Uterus (tissue), 4 donors: ENCODE data around the gene TRNP1. TPM values are rescaled to one million over a fixed set of nuclear protein-coding genes. Genes with fewer than 3 reads are reported as not detected.

Experiments used
- DNase-seq, 2 donors: peaks; one replicate each; pipeline ENCODE4 v3.0.0-alpha.2; 2019 to 2020
- H3K27ac ChIP-seq, 2 donors: fragments of 200-600 bp; sonication (generic); 1 replicate in 1 of 2; 2 replicates in 1 of 2; pipeline ENCODE4 v1.5.1; 2016 to 2018
- H3K27me3 ChIP-seq, 2 donors: fragments of 200-600 bp; sonication (generic); one replicate each; pipeline ENCODE4 v1.5.1; 2018 to 2019; ENCODE audit warnings: control low read depth in 1 of 2
- H3K36me3 ChIP-seq, 2 donors: fragments of 200-600 bp; sonication (generic); one replicate each; pipeline ENCODE4 v1.5.1; 2019; ENCODE audit warnings: control low read depth in 1 of 2
- H3K4me1 ChIP-seq, 2 donors: fragments of 200-600 bp; sonication (generic); one replicate each; pipeline ENCODE4 v1.5.1; 2018 to 2019; ENCODE audit warnings: control low read depth in 1 of 2
- H3K4me3 ChIP-seq, 2 donors: fragments of 200-600 bp; sonication (generic); 1 replicate in 1 of 2; 2 replicates in 1 of 2; pipeline ENCODE4 v1.5.1; 2018 to 2019; ENCODE audit warnings: mild to moderate bottlenecking in 1 of 2
- H3K9me3 ChIP-seq, 2 donors: fragments of 200-600 bp; sonication (generic); one replicate each; pipeline ENCODE4 v1.5.1; 2019; ENCODE audit warnings: control low read depth in 1 of 2
- POLR2A ChIP-seq, 2 donors: fragments of 450-650 bp; IDR thresholded peaks; one replicate each; pipeline ENCODE4 v1.6.1; 2016; ENCODE audit warnings: antibody characterized with exemption in 2 of 2, mild to moderate bottlenecking in 1 of 2, moderate library complexity in 1 of 2
- intact Hi-C: fragments of 100-400 bp; cut with DNase I; formaldehyde crosslinking; loops from one replicate; pipeline ENCODE4 v1.15.1; 2023; ENCODE audit warnings: low total_unique reads
- total RNA-seq, 4 donors: library from RNA; depleted of rRNA in 3 of 4; stranded (reverse); fragments of >200 nt in 3 of 4; gene quantifications; one replicate each; pipeline versions ENCODE4 v1.1.0 to v1.2.4, GENCODE V29; 2014 to 2023
- TF ChIP-seq, protein P1 (sequence below), 4 experiments: fragments of 200-600 bp in 2 of 4; fragments of 450-650 bp in 2 of 4; sonication (generic) in 2 of 4; IDR thresholded peaks; one replicate each; pipeline ENCODE4 v1.5.1; 2016 to 2019; ENCODE audit warnings: antibody characterized with exemption in 4 of 4, mild to moderate bottlenecking in 2 of 4, moderate library complexity in 1 of 4
- donor health status: DM: yes; HTN: yes; CAD: no.

TRNP1 gene
- total RNA-seq, 4 donors from 2014 or later, result 1.5 to 11.9 (median 7.2) TPM

DNA sequence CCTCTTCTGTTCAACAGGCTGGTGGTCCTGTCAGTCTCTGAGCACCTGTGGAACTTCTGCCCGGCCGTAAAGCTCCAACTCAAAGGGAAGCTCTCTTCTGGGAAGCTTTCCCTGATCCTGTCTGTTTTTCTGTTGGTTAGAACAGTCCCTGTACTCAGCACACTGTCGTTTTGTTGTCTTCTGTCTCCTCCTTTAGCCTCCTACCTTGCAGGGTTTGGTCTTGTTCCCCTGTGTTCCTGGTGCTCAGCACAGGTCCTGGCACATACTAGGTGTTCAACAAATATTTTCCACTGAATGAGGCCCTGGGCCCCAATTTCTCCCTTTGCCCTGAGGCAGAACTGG lies 32.9 kb upstream of the TRNP1 start:
- TF ChIP-seq, protein P1, sequence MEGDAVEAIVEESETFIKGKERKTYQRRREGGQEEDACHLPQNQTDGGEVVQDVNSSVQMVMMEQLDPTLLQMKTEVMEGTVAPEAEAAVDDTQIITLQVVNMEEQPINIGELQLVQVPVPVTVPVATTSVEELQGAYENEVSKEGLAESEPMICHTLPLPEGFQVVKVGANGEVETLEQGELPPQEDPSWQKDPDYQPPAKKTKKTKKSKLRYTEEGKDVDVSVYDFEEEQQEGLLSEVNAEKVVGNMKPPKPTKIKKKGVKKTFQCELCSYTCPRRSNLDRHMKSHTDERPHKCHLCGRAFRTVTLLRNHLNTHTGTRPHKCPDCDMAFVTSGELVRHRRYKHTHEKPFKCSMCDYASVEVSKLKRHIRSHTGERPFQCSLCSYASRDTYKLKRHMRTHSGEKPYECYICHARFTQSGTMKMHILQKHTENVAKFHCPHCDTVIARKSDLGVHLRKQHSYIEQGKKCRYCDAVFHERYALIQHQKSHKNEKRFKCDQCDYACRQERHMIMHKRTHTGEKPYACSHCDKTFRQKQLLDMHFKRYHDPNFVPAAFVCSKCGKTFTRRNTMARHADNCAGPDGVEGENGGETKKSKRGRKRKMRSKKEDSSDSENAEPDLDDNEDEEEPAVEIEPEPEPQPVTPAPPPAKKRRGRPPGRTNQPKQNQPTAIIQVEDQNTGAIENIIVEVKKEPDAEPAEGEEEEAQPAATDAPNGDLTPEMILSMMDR (IDR thresholded peaks at IDR 0.05), result no peak
- no peak for TF ChIP-seq POLR2A (IDR thresholded peaks at IDR 0.05)
- no peaks in the 10 kb centered on the region for H3K36me3 ChIP-seq
- intact Hi-C loops, result no loop called here
- H3K4me3 ChIP-seq, result peak overlapping the region in 1 of 2 donors; percentile 19
- H3K4me1 ChIP-seq, result peaks cover 0 to 9% of the 10 kb centered on the region in 2 donors
- no peak overlapping the region for H3K27ac ChIP-seq
- H3K9me3 ChIP-seq, result no peaks in the 10 kb centered on the region
- H3K27me3 ChIP-seq, result peaks cover 11 to 33% of the 10 kb centered on the region in 2 donors
- DNase-seq, result no peak

DNA sequence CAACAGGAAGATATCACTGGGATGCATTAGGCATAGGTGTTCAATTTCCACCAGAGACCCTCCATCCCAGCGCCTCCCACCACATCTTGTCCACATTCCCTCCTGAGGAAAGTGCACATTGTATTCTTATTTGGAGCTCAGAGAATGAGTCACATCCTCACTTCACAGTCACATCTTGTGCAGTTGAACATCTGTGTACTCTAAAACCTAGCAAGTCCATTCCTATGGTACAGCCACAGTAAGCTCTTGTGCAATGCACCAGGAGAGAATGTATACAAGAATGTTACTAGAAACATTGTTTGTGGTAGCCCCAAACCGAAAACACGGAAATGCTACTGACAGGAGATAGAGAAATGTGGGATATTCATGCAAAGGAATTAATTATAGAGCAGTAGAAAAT lies 31.7 kb upstream of the TRNP1 start:
- no peak for DNase-seq
- H3K27me3 ChIP-seq, result peaks cover 11 to 34% of the 10 kb centered on the region in 2 donors
- H3K4me3 ChIP-seq, result no peak overlapping the region
- H3K27ac ChIP-seq, result no peak overlapping the region
- no peaks in the 10 kb centered on the region for H3K9me3 ChIP-seq
- no peaks in the 10 kb centered on the region for H3K36me3 ChIP-seq
- TF ChIP-seq, protein P1 (IDR thresholded peaks at IDR 0.05), result no peak
- TF ChIP-seq POLR2A (IDR thresholded peaks at IDR 0.05), result no peak
- intact Hi-C loops, result no loop called here
- H3K4me1 ChIP-seq, result peaks cover 0 to 9% of the 10 kb centered on the region in 2 donors

DNA sequence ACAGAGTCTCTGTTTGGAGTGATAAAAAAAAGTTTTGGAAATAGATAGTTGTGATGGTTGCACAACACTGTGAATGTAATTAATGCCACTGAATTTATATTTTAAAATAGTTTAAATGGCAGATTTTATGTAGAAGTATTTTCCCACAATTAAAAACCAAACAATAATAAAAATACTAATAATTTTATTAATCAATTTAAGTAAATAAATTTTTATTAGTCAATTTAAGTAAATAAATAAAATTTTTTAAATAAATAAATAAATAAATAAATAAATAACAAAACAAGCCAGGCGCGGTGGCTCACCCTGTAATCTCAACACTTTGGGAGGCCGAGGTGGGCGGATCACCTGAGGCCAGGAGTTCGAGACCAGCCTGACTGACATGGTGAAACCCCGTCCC lies 28.3 kb upstream of the TRNP1 start:
- Histone ChIP-seq H3K4me3 (no peak overlapping the region), H3K36me3 (no peaks in the 10 kb centered on the region), H3K27me3 (peaks cover 4 to 7% of the 10 kb centered on the region in 2 donors), H3K4me1 (peaks cover 0 to 1% of the 10 kb centered on the region in 2 donors), H3K9me3 (no peaks in the 10 kb centered on the region), H3K27ac (no peak overlapping the region)
- intact Hi-C loops, result no loop called here
- DNase-seq, result no peak
- TF ChIP-seq, protein P1 (IDR thresholded peaks at IDR 0.05), result no peak
- no peak for TF ChIP-seq POLR2A (IDR thresholded peaks at IDR 0.05)

DNA sequence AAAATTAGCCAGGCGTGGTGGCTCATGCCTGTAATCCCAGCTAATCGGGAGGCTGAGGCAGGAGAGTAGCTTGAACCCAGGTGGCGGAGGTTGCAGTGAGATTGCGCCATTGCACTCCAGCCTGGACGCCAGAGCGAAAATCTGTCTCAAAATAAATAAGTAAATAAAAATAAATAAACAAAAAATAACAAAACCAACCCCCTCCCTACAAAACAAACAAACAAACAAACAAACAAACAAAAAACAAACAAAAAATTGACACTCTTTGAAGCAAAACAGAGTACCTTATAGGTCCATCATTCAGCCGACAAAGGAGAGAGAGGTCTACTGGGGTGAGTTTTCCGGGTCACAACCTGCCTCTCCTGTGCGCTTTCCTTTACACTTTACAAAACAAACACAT lies 27.9 kb upstream of the TRNP1 start:
- Histone ChIP-seq H3K4me3 (no peak overlapping the region), H3K9me3 (no peaks in the 10 kb centered on the region), H3K27ac (no peak overlapping the region), H3K36me3 (no peaks in the 10 kb centered on the region), H3K4me1 (no peaks in the 10 kb centered on the region), H3K27me3 (peaks cover under 1 to 7% of the 10 kb centered on the region in 2 donors)
- intact Hi-C loops, result no loop called here
- DNase-seq, result no peak
- TF ChIP-seq, protein P1 (IDR thresholded peaks at IDR 0.05), result no peak
- no peak for TF ChIP-seq POLR2A (IDR thresholded peaks at IDR 0.05)

DNA sequence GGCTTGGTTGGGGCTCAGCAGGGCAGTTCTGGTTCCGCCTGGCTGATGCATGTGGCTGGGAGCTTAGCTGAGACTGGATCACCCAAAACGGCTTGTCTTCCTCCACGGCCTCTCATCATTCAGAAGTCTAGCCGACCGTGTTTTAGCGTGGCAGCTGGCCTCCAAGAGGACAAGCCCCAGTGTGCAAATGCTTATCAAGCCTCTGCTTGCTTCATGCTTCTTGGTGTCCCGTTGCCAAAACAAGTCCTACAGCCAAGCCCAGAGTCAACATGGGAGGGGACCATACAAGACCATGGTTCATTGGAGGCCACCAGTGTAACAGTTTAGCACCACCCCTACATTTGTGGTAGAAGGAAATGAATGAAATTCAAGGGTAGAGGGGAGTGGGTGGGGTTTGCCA lies 22.7 kb upstream of the TRNP1 start:
- Histone ChIP-seq H3K9me3 (no peaks in the 10 kb centered on the region), H3K4me1 (no peaks in the 10 kb centered on the region), H3K4me3 (no peak overlapping the region), H3K27me3 (peaks cover 0 to 2% of the 10 kb centered on the region in 2 donors), H3K27ac (no peak overlapping the region), H3K36me3 (no peaks in the 10 kb centered on the region)
- intact Hi-C loops, result no loop called here
- no peak for DNase-seq
- TF ChIP-seq POLR2A (IDR thresholded peaks at IDR 0.05), result no peak
- TF ChIP-seq, protein P1 (IDR thresholded peaks at IDR 0.05), result no peak
